Mucosa of descending colon (tissue), 3 donors: ENCODE measurements around the gene TMEM81. TPM values are rescaled to one million over a fixed set of nuclear protein-coding genes. Genes with fewer than 3 reads are reported as not detected.

Source experiments
- ATAC-seq: fragments of 200-7000 bp; cut with Tn5 transposase; one replicate; pipeline ENCODE4 v1.9.1; 2020; ENCODE audit warnings: mild to moderate bottlenecking, moderate library complexity
- DNase-seq, 3 donors: peaks; one replicate each; pipeline ENCODE4 v3.0.0-alpha.2; 2020
- H3K36me3 ChIP-seq: fragments of 200-600 bp; one replicate; pipeline ENCODE4 v1.8.0; 2021; ENCODE audit warnings: low read depth, mild to moderate bottlenecking
- H3K4me1 ChIP-seq: fragments of 200-600 bp; one replicate; pipeline ENCODE4 v1.8.0; 2021; ENCODE audit warnings: low read depth, mild to moderate bottlenecking
- H3K4me3 ChIP-seq: fragments of 200-600 bp; one replicate; pipeline ENCODE4 v1.8.0; 2021; ENCODE audit warnings: mild to moderate bottlenecking
- H3K9me3 ChIP-seq: fragments of 200-600 bp; one replicate; pipeline ENCODE4 v1.8.0; 2021; ENCODE audit warnings: mild to moderate bottlenecking
- intact Hi-C, 2 donors: fragments of 100-400 bp; cut with DNase I in 1 of 2; cut with micrococcal nuclease in 1 of 2; formaldehyde crosslinking; loops; one replicate each; pipeline versions ENCODE4 v1.11.0 to v1.11.1; 2022; cut with DNase I, micrococcal nuclease
- total RNA-seq, 3 donors: library from RNA; stranded (reverse); fragmentation: NEBNext Ultra II Directional in 2 of 3; extraction: Animal tissue kit (Norgen Biotek cat#: 25700) in 2 of 3; gene quantifications; one replicate each; pipeline versions ENCODE4 v1.2.1 to v1.2.4, GENCODE V29; 2021 to 2023
- TF ChIP-seq, protein P1 (sequence below): fragments of 200-600 bp; IDR thresholded peaks from one replicate; pipeline ENCODE4 v1.8.0; 2022; ENCODE audit warnings: antibody characterized with exemption, mild to moderate bottlenecking
- donor health status: DM: no; HTN: no; CAD: no; lungs with moderate emphysema.
- donor health status: DM: no; HTN: no; CAD: no.
- donor health status: DM: no; HTN: yes; CAD: no.

The TMEM81 gene
- total RNA-seq, 3 donors from 2014 or later = 1.9 to 3.8 (median 2.3) TPM

DNA sequence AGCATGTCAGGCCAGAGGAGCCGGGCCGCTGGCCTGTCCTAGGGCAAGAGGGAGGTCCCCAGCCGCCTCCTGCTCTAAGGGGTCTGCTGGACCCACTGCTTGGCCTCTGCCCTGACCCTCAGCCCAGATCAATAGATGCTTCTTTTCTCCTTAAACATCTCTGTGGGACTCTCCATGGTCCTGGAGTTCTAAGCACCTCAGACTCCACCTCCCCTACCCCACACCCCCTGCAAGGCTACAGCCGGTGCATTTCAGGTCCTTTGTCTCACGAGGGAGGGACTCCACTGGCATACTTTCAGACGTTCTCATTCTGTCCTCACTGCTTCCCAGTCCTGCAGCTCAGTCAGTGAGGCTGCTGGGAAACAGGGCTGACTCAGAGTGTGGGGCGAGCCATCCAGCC, 30.2 kb downstream of the TMEM81 start:
- DNase-seq = no peak
- intact Hi-C loops = no loop called here

DNA sequence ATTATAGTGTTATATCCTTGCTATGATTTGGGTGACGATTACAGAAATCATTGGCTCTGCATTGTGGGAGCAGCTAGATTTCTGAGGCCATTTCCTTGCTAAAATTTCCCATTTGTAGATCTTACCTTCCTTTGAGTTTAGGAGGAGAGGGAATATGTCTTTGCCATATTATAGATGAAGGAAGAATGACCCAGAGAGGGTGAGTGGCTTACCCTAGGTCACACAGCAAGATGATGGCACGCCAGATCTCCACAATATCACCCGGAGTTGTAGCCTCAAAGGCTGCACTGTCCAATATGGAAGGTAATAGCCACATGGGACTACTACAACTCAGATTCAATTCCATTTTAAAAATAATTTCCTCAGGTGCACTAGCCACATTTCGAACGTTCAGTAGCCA, 31.0 kb downstream of the TMEM81 start:
- ATAC-seq = no peak
- TF ChIP-seq, protein P1, sequence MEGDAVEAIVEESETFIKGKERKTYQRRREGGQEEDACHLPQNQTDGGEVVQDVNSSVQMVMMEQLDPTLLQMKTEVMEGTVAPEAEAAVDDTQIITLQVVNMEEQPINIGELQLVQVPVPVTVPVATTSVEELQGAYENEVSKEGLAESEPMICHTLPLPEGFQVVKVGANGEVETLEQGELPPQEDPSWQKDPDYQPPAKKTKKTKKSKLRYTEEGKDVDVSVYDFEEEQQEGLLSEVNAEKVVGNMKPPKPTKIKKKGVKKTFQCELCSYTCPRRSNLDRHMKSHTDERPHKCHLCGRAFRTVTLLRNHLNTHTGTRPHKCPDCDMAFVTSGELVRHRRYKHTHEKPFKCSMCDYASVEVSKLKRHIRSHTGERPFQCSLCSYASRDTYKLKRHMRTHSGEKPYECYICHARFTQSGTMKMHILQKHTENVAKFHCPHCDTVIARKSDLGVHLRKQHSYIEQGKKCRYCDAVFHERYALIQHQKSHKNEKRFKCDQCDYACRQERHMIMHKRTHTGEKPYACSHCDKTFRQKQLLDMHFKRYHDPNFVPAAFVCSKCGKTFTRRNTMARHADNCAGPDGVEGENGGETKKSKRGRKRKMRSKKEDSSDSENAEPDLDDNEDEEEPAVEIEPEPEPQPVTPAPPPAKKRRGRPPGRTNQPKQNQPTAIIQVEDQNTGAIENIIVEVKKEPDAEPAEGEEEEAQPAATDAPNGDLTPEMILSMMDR = no peak
- H3K4me1 ChIP-seq = no peaks in the 10 kb centered on the region
- H3K36me3 ChIP-seq = no peaks in the 10 kb centered on the region
- H3K9me3 ChIP-seq = no peaks in the 10 kb centered on the region
- intact Hi-C loops = no loop called here
- no peak overlapping the region for H3K4me3 ChIP-seq
- no peak for DNase-seq

More for the DNA sequence above, 30.2 kb downstream of the TMEM81 start:
- no peaks in the 10 kb centered on the region for H3K36me3 ChIP-seq
- TF ChIP-seq, protein P1 = no peak
- no peak overlapping the region for H3K4me3 ChIP-seq
- ATAC-seq = no peak
- H3K9me3 ChIP-seq = no peaks in the 10 kb centered on the region
- no peaks in the 10 kb centered on the region for H3K4me1 ChIP-seq

DNA sequence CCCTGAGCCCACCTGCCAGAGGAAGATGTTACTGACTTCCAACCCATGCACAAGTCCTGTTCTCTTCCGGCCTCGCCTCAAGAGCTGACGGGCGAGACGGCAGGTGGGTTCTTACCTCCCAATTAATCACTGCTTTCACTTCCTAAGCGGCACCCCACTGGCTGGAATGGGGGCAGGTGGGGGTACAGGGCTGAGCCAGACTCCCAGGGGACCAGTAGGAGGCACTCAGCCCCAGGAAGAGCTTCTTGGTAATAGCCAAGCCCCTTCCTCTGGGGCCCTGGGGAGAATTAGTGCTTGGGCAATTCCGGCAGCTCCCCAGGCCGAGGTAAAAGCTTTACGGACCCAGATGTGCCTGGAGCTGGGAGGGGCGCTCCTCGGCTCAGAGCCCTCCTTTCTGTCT, 31.6 kb downstream of the TMEM81 start:
- DNase-seq (no peak), ATAC-seq (no peak)
- Histone ChIP-seq H3K4me1 (no peaks in the 10 kb centered on the region), H3K9me3 (no peaks in the 10 kb centered on the region), H3K36me3 (no peaks in the 10 kb centered on the region), H3K4me3 (no peak overlapping the region)
- intact Hi-C loops = no loop called here
- TF ChIP-seq, protein P1 = no peak

GRCh38 chr1:205049479-205049878, 34.8 kb downstream of the TMEM81 start:
- TF ChIP-seq, protein P1 = no peak
- H3K36me3 ChIP-seq = no peaks in the 10 kb centered on the region
- H3K9me3 ChIP-seq = no peaks in the 10 kb centered on the region
- DNase-seq (no peak), ATAC-seq (no peak)
- H3K4me1 ChIP-seq = no peaks in the 10 kb centered on the region
- H3K4me3 ChIP-seq = no peak overlapping the region
- intact Hi-C loops = no loop called here

DNA sequence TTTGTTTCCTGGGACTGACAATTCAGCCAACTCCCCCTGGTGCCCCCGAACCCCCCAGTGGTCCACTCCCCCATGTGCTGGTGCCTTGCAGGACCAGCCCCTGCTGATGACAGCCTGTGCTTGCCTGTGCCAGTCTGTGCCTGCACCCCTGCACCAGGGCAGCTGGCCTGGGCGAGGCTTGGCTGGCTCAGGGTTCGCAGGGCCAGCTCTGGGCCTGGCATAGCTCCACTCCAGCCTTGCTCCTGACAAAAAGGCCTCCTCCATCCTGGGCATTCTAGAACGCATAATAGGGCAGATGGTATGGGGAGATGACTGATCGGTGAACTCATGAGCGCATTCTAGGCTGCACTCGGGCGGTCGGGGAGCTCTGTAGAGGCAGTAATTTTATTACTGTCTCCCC, 35.9 kb downstream of the TMEM81 start:
- H3K4me3 ChIP-seq = no peak overlapping the region
- no peaks in the 10 kb centered on the region for H3K9me3 ChIP-seq
- H3K4me1 ChIP-seq = no peaks in the 10 kb centered on the region
- no peaks in the 10 kb centered on the region for H3K36me3 ChIP-seq
- DNase-seq (no peak), ATAC-seq (no peak)
- intact Hi-C loops = no loop called here
- TF ChIP-seq, protein P1 = no peak

GRCh38 chr1:205047764-205048231, 36.5 kb downstream of the TMEM81 start:
- TF ChIP-seq, protein P1 = no peak
- no peak for DNase-seq
- Histone ChIP-seq H3K9me3 (no peaks in the 10 kb centered on the region), H3K4me3 (no peak overlapping the region), H3K36me3 (no peaks in the 10 kb centered on the region), H3K4me1 (no peaks in the 10 kb centered on the region)
- intact Hi-C loops = no loop called here
- no peak for ATAC-seq
